ENCODE results near the gene CCDC187. TPM values are rescaled to one million over a fixed set of nuclear protein-coding genes. Genes with fewer than 3 reads are reported as not detected.

CCDC187 gene
- total and polyA plus RNA-seq, 4 donors, result 2.0 to 16.8 (median 6.8) TPM

DNA sequence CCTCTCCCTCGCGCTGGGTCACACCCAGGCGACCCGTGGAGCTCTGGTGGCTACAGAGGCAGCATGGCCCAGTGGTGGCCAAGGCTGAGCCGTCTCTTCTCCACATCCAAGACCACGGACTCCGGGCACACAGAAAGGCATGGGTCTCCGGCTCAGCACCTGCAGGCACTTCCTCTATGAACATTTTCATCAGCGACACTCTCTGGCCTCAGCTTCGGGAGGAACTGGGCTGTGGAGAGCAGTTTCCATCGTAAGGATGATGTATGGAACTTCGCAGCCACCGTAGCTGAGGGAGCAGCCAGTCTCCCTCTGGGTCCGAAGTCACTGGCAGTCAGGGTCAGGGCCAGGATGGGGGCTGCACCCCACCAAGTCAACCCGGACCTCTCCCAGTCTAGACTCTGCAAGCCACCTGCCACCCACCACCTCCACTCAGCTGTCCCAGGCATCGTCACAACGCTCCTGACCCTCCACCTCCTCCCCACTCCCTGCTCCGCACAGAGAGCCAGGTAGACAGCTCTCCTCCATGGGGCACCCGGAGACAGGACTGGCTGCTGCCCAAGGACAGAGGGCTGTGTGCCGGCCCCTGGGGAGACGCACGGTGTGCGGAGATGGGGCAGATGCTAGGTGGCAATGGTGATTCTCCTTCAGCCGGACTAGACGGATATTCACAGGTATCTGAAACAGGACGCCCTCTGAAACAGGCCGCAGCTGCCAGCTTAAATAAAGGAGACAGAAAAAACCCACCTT is 68.0 kb downstream of the CCDC187 start:
- Histone ChIP-seq H3K4me3 (no peak overlapping the region), H3K4me1 (ENCODE audit: control insufficient read depth in 5 of 5, insufficient read depth in 5 of 5, low read length in 5 of 5) (peaks cover 0 to 7% (median 0%) of the 10 kb centered on the region in 5 donors), H3K9me3 (ENCODE audit: control insufficient read depth in 4 of 4, insufficient read depth in 3 of 4, low read length in 3 of 4) (no peaks in the 10 kb centered on the region), H3K9ac (ENCODE audit: insufficient read depth in 1 of 2, low read length in 2 of 2) (no peak overlapping the region), H3K27ac (ENCODE audit: low read depth in 1 of 2, low read length in 1 of 2) (no peak overlapping the region), H3K36me3 (ENCODE audit: control insufficient read depth in 4 of 4, insufficient read depth in 4 of 4, low read length in 4 of 4) (peaks cover 0 to 9% (median 4%) of the 10 kb centered on the region in 4 donors), H3K27me3 (ENCODE audit: control insufficient read depth in 3 of 3, insufficient read depth in 3 of 3, low read length in 2 of 3) (no peaks in the 10 kb centered on the region)
- WGBS, 2 donors, result 88 to 93% methylated on average over 27 of the region's 27 CpGs
- no peak for DNase-seq
- TF ChIP-seq, protein P1, sequence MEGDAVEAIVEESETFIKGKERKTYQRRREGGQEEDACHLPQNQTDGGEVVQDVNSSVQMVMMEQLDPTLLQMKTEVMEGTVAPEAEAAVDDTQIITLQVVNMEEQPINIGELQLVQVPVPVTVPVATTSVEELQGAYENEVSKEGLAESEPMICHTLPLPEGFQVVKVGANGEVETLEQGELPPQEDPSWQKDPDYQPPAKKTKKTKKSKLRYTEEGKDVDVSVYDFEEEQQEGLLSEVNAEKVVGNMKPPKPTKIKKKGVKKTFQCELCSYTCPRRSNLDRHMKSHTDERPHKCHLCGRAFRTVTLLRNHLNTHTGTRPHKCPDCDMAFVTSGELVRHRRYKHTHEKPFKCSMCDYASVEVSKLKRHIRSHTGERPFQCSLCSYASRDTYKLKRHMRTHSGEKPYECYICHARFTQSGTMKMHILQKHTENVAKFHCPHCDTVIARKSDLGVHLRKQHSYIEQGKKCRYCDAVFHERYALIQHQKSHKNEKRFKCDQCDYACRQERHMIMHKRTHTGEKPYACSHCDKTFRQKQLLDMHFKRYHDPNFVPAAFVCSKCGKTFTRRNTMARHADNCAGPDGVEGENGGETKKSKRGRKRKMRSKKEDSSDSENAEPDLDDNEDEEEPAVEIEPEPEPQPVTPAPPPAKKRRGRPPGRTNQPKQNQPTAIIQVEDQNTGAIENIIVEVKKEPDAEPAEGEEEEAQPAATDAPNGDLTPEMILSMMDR (IDR thresholded peaks at IDR 0.05; ENCODE audit: control extremely low read depth, extremely low read depth), result no peak
- no peak for ATAC-seq (ENCODE audit: insufficient read depth, low FRiP score)

DNA sequence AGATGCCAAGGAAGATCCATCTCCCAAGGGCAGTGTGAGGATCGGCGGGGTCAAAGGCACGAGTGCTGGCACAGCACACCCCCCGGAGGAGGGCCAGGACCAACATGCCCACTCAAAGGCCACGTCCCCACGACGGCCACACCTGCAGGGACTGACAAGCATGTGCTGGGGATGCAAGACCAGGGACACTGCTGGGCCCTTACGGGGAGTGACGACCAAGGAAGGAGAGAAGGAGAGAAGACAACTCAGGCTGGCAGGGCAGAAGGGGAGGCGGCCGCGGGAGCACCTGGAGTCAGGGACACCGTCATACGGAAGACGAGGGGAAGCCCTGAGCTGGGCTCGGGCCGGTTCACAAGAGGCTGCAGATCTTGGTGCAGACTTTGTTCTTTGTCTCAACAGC is 68.7 kb downstream of the CCDC187 start:
- Histone ChIP-seq H3K36me3 (ENCODE audit: control insufficient read depth in 4 of 4, insufficient read depth in 4 of 4, low read length in 4 of 4) (peaks cover 0 to 9% (median 4%) of the 10 kb centered on the region in 4 donors), H3K27me3 (ENCODE audit: control insufficient read depth in 3 of 3, insufficient read depth in 3 of 3, low read length in 2 of 3) (no peaks in the 10 kb centered on the region), H3K9ac (ENCODE audit: insufficient read depth in 1 of 2, low read length in 2 of 2) (no peak overlapping the region), H3K27ac (ENCODE audit: low read depth in 1 of 2, low read length in 1 of 2) (no peak overlapping the region), H3K4me1 (ENCODE audit: control insufficient read depth in 5 of 5, insufficient read depth in 5 of 5, low read length in 5 of 5) (peaks cover 0 to 7% (median 0%) of the 10 kb centered on the region in 5 donors), H3K9me3 (ENCODE audit: control insufficient read depth in 4 of 4, insufficient read depth in 3 of 4, low read length in 3 of 4) (no peaks in the 10 kb centered on the region), H3K4me3 (no peak overlapping the region)
- ATAC-seq (ENCODE audit: insufficient read depth, low FRiP score) (no peak), DNase-seq (no peak)
- 96 to 97% methylated on average over 17 of the region's 17 CpGs for WGBS, 2 donors
- TF ChIP-seq, protein P1 (IDR thresholded peaks at IDR 0.05; ENCODE audit: control extremely low read depth, extremely low read depth), result no peak

DNA sequence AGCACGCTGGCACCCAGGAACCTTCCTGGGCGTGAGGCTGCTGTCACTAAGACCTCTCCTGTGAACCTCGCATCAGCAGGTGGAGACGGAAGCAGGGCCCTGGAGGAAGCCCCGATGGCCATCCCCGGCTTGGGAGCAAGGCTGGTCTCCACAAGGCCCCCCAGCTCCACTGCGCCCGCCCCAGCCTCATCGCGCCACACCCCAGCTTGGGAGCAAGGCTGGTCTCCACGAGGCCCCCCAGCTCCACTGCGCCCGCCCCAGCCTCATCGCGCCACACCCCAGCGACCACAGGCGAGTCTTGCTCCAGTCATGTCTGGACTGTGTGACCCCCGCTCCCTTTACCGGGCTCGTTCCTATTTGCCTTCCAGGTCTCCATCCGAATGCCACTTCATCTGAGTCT is 69.3 kb downstream of the CCDC187 start:
- no peak for ATAC-seq (ENCODE audit: insufficient read depth, low FRiP score)
- Histone ChIP-seq H3K27ac (ENCODE audit: low read depth in 1 of 2, low read length in 1 of 2) (no peak overlapping the region), H3K36me3 (ENCODE audit: control insufficient read depth in 4 of 4, insufficient read depth in 4 of 4, low read length in 4 of 4) (peaks cover 0 to 9% (median 4%) of the 10 kb centered on the region in 4 donors), H3K9me3 (ENCODE audit: control insufficient read depth in 4 of 4, insufficient read depth in 3 of 4, low read length in 3 of 4) (no peaks in the 10 kb centered on the region), H3K4me1 (ENCODE audit: control insufficient read depth in 5 of 5, insufficient read depth in 5 of 5, low read length in 5 of 5) (peaks cover 0 to 5% (median 0%) of the 10 kb centered on the region in 5 donors), H3K4me3 (no peak overlapping the region), H3K27me3 (ENCODE audit: control insufficient read depth in 3 of 3, insufficient read depth in 3 of 3, low read length in 2 of 3) (no peaks in the 10 kb centered on the region), H3K9ac (ENCODE audit: insufficient read depth in 1 of 2, low read length in 2 of 2) (no peak overlapping the region)
- WGBS, 2 donors, result 94 to 95% methylated on average over 21 of the region's 21 CpGs
- no peak for DNase-seq
- TF ChIP-seq, protein P1 (IDR thresholded peaks at IDR 0.05; ENCODE audit: control extremely low read depth, extremely low read depth), result no peak
